Measurements from ENCODE around the gene RNF34.

Gene RNF34

DNA sequence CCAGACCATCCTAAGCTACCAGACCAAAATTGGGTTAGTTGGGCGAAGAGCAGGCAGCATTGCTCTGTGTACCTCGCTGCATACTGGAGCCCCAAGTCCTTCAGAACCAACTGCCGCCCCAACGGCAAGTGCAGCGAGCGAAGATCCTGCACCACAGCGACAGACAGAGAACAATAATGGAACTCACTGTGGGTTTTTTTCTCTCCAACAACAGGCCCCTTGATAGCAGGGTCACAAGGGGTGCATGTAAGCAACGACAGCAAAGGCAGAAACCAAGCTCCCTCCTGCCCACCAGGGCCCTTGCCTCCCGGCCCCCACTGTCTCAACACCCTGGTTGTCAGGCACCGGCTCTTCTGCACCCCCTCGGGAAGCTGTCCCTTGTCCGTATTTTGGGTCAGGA, 39.0 kb downstream of the RNF34 start:
- no peak for DNase-seq (ENCODE audit: low spot score)

DNA sequence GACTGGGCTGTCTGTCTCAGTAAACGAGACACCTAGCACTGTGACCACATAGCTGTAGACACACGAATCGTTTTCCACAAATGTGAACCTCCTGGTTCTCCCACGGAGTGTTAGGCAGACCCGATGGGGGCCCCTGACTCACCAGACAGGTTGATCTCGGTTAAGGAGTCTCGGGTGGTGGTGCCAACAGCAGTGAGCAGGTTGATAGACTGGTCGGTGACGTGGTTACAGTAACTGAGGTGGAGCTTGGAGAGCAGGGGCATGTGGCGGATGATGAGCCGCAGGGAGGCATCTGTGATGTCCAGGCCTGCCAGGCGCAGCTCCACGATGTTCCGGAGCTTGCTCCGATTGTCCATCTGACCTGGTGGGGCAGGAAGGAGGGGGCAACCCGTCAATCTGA, 39.8 kb downstream of the RNF34 start:
- DNase-seq (ENCODE audit: low spot score): no peak

DNA sequence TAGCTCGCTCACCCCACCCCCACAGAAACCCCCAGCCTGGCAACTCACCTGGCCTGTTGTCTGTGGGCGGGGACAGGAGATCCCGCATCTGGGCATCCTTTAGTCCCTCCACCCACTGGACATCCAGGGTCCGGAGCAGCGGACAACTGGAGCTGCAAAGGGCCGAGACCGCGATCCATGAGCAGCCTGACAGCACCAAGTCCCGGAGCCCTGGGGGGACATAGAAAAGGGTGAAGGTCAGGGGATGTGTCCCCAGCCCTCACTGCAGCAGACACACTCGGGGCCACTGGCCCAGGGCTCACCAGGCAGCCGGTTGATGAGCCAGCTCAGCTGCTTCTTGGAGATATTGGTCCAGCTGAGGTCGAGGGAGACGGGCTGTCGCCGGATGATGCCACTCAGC, 40.9 kb downstream of the RNF34 start:
- DNase-seq (ENCODE audit: low spot score): no peak

DNA sequence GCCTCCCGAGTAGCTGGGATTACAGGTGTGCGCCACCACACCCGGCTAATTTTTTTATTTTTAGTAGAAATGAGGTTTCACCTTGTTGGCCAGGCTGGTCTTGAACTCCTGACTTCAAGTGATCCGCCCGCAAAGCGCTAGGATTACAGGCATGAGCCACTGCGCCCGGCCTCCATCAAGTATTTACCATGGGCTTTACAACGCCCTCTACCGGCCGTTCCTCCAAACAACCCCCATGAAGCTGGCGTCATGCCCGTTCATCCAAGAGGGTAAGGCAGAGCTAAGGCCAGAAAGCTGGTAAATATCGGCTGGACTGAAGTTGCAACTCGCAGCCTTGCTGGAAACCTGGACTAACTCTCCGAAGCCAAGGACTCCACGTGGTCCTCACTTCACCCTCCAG, 41.6 kb downstream of the RNF34 start:
- no peak for DNase-seq (ENCODE audit: low spot score)

DNA sequence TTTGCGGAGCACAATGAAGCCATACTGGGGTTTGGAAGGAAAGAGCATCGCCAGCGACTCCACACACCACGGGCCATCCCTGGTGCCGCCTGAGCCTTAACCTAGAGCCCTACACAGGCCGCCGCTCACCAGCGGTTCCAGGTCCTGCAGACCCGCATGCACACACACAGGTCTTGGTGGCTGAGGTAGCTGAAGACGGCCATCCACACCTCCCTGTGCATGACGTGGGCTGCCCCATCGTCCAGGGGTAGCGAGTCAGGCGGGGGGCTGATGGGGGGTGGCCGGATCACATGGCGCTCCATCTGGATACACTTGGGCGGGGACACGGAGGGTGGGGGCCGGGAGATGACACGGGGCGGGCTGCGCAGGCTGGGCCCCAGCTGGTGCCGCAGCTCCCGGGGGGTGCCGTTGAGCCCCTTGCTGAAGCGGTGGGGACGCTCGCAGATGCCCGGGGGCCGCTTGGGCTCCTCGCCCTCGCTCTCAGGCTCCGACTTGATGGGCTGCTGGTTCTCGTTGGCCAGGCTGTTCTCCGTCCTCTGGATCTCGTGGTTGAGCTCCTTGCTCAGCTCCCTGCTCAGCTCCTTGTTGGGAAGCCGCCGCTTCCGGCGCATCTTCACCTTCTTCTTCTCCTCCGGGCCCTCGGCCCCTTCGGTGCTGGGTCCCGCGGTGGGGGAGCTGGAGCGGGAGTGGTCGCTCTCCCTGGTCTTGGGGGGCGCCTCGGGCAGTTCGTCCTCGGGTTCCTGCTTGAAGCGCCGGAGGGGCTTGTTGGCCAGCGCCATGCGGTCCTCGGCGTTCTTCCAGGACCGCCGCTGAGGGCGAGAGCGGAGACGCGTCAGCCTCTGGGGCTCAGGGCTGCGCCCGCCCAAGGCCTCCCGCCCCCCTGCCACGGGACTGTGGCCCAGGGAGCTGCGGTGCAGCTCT, 42.4 kb downstream of the RNF34 start:
- DNase-seq (ENCODE audit: low spot score): no peak

DNA sequence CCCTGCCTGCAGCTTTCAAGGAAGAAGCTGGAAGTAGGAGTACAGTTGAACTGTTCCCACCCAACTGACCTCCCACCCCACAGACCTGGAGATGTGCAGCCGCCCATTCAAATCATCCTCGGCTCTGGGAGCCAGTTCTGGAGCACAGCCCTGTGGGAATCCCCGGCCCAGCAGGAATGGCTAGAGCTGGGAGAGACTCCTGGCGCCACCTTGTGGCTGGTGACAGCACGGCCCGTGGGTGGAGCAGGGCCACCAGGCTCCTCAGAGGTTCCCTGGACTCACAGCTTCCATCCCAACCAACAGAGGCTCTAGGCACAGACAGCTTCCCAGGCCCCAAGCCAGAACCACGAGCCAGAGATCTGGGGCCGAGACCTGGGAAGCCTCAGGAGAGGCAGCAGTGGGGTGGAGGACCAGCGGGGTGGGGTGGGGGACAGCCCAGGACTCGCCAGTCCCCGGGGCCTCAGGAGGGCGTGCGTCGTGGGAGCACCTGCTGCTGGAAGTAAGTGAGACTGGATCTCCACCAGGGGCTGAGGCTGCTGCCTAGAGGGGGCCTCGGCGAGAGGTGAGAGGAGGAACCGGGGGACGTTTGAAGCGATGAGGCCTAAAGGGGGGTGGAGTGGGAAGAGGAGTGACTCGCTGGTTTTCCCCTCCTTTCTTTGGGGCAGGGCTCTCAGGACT, 43.4 kb downstream of the RNF34 start:
- DNase-seq (ENCODE audit: low spot score): peak; percentile 69

DNA sequence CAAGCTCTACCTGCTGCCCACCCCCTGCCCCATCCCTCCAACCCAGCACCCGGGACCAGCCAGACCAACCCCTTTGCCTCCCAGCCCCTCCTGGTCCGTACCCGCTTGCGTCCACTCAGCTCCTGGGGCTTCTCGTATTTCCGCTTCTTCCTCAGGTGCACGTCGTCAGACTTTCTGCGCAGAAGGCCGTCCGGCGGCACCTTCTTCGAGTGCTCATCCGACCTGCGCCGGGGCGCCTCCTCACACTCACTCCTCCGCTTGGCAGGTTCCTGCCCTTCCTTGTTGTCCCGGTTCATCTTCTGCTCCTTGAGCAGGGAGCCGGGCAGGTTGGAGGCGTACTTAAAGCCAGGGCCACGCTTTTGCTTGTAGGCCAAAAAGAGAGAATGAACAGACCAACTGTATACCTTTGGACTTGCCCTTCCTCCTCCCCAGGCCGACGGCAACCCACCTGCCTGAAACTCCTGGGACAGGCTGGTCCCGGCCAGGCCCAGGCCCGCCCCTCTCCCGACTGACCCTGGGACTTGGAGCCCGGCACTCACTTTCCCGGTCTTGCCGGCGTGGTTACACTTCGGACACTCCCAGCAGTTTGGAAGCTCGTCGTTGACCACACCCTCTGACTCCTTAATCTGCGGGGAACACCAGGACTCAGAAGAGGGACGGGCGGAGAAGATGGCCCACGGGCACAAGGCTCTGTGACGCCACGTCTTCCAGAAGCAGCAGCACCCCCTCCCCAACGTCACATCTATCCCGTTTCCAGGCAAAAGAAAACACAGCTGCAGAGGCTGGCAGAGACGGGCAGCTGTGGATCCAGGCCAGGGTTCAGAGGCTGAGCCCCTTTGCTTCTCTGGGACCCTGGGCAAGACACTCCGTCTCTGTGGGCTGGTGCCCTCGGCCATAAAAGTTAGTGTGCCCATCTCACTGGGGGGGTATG, 44.3 kb downstream of the RNF34 start:
- no peak for DNase-seq (ENCODE audit: low spot score)

DNA sequence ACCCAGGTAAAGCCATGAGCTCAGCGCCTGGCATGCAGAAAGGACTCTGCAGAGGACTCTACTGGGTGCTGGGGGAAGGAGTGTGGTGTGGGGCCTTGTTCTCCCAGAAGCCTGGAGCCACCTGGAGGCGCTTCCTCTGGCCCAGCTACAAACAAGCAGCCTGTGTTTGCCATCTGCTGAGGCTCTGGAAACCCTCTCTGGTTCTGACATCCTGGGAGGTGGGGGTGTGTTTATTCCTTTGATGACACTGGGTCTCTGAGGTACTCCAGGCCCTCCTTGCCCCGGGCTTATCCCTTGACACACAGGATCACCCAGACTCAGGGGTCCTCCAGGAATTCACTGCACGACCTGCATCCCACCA, 44.9 kb downstream of the RNF34 start:
- DNase-seq (ENCODE audit: low spot score): no peak

DNA sequence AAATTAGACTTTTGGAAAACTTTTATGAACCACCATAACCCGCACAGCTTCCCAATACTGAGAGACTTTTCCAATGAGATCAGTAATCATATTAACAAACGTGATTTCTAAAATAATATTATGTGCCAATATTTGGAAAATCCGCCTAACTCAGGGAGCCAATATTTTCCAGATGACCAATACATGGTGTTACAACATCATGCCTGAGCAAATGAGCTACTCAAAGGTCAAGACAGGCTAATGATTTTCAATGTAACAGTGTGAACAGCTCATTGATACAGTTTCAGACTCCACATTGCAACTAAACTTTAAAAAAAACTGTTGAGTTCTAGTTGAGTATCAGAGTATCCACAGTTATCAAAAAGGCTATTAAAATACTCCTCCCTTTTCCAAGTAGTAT, 46.8 kb downstream of the RNF34 start:
- no peak for DNase-seq (ENCODE audit: low spot score)

DNA sequence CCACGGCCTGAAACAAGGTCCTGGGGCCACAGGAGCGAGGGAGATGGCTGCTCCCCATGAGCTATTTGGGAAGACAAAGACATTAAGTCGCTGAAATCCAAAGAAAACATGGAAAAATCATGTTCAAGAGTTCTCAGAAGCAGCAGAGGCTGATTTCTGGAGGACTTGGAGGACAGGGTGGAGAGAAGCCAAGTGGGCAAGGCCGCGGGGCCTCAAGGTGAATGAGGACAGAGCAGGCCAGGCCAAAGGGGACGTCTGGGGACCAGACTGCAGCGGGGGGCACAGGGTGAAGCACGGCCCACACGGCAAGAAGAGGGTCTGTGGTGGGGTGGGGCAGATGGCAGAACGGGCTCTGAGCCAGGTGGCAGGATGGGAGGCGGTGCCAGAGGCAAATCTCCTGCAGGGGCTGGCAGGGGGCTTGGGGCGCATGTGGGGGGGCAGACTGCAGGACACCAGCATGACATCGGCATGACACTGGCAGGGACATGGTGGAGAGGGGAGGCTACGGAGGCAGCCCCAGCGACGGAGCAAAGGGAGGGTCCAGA, 48.9 kb downstream of the RNF34 start:
- no peak for DNase-seq (ENCODE audit: low spot score)

DNA sequence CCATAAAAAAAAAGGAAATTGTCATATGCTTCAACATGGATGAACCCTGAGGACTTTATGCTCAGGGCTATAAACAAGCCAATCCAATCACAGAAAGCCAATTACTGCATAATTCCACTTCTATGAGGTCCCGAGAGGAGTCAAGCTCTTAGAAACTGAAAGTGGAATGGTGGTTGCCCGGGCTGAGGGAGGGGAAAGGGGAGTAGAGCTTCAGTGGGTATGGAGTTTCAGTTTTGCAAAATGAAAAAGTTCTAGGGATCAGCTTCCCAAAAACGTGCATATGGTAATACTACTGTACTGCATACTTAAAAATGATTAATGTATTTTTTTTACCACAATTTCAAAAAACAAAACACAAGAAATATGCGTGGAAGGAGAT, 52.0 kb downstream of the RNF34 start:
- DNase-seq (ENCODE audit: low spot score): no peak

DNA sequence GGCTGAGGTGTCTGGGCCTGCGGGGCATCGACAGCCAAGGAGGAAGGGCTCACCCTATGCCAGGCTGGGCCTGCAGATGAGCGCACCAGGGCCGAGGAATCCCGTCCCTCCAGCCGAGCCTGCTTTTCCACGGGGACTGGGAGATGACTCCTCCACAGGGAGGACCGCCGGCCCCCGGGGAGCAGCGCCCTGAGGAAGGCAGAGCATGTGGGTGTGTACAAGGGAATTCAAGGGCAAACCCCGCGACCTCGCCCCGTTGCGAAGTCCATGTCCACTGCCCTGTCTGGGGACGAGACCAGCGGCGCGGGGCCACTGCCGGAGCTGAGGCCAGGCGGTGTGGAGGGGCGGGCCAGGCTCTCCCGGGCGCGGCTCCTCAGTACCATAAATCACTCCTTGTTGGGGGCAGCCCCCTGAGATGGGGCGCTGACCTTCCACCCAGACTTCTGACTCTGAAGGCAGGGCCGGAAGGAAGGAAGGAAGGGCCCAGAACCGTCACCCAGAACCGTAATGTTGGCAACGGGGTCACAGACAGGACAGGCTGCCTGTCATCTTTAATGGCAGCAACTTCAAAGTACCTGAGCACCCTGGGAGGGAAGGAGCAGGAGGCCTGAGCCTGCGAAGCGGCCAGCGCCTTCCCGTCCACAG, 52.5 kb downstream of the RNF34 start:
- peak; percentile 55 for DNase-seq (ENCODE audit: low spot score)

DNA sequence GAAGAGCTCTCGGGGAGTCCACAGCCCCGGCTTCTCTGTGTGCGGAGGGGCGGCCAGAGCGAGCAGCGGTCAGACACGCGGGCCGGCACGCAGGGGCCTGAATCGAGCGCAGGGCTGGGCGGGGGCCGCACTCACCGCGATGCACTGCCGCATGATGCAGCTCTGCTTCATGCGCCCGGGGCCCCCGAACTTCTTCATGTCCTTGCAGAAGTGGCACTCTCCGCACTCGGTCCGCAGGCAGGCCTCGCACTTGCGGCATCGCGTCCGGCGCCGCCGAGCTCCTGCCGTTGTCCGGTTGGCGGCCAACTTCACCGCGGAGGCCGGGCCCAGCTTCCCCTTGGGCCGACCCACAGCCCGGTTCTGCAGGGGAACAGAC, 53.1 kb downstream of the RNF34 start:
- no peak for DNase-seq (ENCODE audit: low spot score)

DNA sequence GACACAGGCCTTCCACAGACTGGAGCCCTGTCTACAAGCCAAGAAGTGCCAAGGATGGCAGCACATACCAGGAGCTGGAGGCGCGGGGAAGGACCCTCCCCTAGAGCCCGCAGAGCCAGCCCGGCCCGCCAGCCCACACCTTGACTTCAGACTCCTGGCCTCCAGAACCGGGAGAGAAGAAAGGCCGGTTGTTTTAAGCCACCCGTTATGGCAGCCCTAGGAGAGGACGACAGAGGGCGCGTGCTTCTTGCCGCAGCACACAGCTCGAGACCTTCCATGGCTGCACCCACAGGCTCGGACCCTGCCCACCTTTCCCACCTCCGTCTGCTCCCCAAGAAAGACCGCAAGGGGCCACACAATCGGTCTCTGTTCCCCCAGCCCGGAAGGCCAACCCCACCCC, 53.7 kb downstream of the RNF34 start:
- no peak for DNase-seq (ENCODE audit: low spot score)

DNA sequence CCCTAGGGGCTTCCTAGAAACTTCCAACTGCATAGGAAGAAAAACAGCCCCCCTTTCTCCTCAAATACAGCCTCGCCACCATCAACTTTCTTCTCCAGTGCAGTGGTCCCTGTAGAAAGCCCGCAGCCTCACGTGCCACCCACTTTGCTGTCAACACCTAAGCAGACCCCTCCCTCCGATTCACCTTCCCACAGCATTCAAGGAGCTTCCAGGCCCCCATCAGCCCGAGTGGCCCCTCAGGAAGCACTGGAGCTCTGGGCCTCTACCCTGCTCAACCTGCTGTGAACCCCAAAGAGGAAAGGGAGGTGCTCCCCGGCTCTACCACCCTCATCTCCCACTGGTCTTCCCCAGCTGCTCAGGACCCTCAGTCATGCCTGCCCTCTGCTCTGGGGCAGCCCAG, 55.0 kb downstream of the RNF34 start:
- DNase-seq (ENCODE audit: low spot score): no peak

DNA sequence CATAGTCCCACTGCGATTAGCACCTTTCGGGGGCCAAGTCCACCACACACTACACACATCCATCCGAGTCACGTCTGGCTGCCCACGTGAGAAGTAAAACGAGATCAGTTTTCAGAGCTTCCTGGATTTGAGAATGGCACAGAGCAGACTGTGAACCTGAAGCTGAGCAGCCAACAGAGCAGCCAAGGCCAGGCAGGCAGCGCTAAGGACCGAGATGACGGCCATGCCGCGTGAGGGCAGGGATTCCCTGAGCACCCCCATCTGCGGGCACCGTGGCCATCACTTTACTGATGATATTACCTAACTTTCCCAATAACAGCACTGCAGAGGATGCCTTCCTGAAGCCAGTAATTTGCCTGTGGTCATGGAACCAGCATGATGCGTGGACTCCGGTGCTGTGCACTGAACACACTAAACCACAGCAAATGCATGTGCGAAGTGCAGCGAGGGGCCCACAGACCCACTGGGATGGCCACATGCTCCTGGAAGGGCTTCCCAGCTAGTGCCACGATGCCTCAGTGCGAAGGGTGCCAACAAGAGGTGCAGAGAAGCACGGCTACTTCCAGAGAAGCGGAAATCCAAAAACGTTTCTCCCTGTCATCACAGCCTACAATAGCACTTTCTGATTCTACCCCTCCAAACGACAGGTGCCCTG, 56.0 kb downstream of the RNF34 start:
- DNase-seq (ENCODE audit: low spot score): no peak

DNA sequence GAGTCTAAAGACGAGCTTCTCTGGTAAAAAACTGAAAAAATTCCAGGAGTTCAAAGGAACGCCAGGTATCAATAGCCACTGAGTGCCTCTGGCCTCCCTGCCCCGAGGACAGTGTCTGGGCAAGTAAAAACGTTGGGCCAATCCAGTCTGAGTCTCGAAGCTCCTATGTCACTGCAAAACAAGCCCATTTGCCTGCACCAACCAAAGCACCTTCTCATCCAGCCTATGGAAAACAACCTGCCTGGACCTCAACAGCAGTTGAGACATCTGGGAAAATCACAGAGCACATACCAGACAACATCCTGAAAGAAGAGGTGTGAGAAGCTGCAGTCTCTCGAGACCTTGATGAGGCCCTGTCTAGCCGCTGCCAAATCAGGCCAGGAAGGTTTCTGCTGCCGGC, 56.6 kb downstream of the RNF34 start:
- DNase-seq (ENCODE audit: low spot score): no peak

DNA sequence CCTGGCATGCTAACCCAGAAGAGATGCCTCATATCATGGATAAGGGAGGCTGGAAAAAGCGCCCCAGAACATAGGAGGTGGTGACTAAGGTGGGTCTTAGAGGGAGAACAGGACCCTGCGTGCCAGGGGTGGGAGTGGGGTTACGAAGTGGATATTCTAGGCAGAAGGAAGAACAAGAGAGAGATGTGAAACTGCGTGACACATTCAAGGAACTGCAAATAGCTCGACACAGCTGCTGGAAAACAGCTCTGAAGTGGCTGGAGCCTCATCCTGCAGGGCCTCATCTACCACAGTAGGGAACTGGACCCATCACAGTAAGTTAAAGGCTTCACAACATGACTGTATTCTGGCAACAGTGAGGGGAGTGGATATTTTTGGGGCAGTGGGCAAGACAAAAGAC, 61.1 kb downstream of the RNF34 start:
- no peak for DNase-seq (ENCODE audit: low spot score)

DNA sequence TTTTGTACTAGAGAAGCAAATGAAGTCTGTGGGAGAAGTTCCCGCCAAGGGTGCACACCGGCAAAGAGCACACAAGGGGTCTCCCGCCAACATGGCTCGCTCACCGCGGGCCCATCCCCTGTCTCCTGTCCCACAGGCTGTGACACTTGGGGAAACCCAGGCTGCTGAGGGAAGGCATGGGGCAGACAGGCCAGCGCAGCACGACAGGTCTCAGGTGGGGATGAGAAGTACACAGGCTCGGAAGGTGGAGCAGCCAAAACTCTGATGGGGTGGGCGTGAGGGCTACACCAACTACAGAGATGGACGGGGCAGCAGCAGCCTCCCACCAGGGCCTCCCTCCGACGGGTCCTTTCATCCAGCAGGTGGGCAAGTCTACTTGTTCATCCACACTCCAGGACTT, 64.4 kb downstream of the RNF34 start:
- no peak for DNase-seq (ENCODE audit: low spot score)

DNA sequence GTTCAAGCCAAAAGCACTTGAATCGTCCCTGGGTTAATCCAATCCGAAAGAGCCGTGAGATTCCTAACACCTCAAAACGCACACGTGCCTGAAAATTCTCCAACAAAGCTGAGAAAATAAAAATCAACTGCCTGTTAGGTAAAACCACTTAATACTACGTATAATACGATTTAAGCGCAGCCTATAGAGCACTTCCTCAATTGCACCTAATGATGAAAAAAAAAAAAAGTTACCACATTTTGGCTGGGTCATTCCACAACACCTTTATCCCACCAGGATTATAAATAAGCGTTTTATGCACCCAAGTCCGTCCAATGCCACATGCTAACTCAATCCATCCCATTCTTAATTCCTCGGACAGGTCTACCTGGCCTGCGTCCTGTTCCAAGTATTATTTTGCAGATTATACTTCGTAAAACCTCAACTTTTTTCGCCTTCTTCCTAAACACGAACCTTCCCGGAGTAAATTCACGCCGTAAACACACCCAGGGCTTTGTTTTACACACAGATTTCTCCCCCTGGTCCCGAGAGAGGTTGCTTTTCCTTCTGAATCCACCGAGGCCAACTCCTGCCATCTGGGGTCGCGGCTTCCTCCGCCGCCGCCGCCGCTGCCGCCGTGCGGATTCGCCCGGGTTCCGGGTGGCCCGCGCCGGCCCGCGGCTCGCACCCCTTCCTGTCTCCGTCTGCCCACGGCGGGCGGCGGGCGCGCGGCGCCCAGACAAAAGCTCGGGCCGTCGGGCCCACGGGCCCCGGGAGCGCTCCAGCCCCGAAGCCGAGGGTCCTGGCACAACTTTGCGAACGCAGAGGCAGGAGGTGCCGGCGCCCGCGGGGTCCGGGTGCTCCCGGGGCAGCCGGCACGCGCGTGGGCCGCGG, 66.2 kb downstream of the RNF34 start:
- no peak for DNase-seq (ENCODE audit: low spot score)

Data from kidney capillary endothelial cell (primary cell).